ENCODE results near the gene CADM1.

CADM1 gene

GRCh38 chr11:115129473-115130289 is 374.5 kb downstream of the CADM1 start:
- DNase-seq (ENCODE audit: low read depth in 1 of 2, low spot score in 1 of 2), result no peak

GRCh38 chr11:115128226-115128625 is 376.0 kb downstream of the CADM1 start:
- DNase-seq (ENCODE audit: low read depth in 1 of 2, low spot score in 1 of 2), result no peak

DNA sequence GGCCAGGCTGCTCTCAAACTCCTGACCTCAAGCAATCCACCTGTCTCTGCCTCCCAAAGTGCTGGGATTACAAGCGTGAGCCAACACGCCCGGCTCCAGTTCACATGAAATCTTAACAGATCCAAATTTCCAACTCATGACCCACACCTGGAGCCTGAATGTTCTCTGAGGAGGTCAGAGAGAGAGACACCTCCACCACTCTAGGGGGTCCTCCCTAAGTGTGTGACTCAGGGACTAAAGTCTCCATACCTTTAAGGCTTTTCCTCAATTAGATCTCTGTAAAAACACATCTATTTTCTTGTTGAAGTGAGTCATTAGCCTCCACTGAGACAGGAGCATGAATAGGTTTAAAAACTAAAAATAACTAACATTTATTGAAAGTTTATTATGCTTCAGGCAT is 376.4 kb downstream of the CADM1 start:
- DNase-seq (ENCODE audit: low read depth in 1 of 2, low spot score in 1 of 2), result no peak

- no peak for DNase-seq (ENCODE audit: low read depth in 1 of 2, low spot score in 1 of 2)
Measured at GRCh38 chr11:115126515-115127208, 377.6 kb downstream of the CADM1 start.

GRCh38 chr11:115126092-115126491 is 378.1 kb downstream of the CADM1 start:
- no peak for DNase-seq (ENCODE audit: low read depth in 1 of 2, low spot score in 1 of 2)

DNA sequence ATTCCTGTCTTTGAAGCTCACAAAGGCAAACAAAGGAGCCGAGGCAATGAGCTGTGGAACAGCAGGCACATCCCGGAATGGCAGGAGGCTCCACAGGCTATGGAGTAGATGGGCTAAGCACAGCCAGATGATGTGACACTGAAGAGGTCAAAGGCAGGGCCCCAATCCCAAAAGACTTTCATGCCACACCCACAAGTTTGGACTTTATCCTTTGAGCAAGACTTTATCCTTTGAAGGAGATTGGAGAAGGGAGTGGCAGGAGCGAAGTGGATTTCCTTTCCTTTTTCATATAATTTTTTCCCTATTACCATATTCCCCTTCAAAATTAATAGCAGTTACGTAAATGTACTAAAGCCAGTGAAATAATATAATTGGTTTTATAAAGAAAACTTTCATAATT is 379.4 kb downstream of the CADM1 start:
- DNase-seq (ENCODE audit: low read depth in 1 of 2, low spot score in 1 of 2), result no peak

- no peak for DNase-seq (ENCODE audit: low read depth in 1 of 2, low spot score in 1 of 2)
Measured at GRCh38 chr11:115123641-115124040, 380.6 kb downstream of the CADM1 start.

DNA sequence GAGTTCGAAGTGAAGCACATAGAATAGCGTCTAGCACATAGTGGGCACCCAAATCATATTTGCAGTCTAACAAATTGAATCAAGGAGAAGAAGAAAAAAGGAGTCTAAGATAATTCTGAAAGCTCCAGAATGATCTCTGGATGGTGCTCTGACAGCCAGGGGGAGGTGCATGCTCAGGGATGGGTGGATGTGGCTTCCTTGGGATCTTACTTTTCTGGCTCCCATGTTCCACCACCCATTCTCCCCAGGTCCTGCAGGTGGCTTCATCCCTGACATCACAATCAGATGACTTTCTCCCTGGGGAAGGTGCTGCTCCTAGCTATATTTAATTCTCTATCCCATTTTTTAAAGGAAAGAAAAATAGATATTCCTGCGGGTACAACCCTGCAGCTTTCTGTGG is 381.9 kb downstream of the CADM1 start:
- DNase-seq (ENCODE audit: low read depth in 1 of 2, low spot score in 1 of 2), result no peak

All from activated CD4-positive, alpha-beta T cell treated with anti-CD3 and anti-CD28 coated beads, Interleukin-2, amount 50 U/mL, for 24 hours (primary cell).